ENCODE measurements around the gene CACNA1D.

GRCh38 chr3:53703630-53704362 is 209.4 kb downstream of the CACNA1D start:
- no peak for TF ChIP-seq POLR2AphosphoS5 (IDR thresholded peaks at IDR 0.05; ENCODE audit: low read depth, low read length)
- TF ChIP-seq POLR2A (IDR thresholded peaks at IDR 0.05; ENCODE audit: low read depth, low read length) = no peak
- TF ChIP-seq TAF1 (IDR thresholded peaks at IDR 0.05; ENCODE audit: low read depth, low read length) = no peak
- TF ChIP-seq SPI1 (IDR thresholded peaks at IDR 0.05; ENCODE audit: low read depth, low read length) = no peak
- no peak for TF ChIP-seq PAX5 (IDR thresholded peaks at IDR 0.05; ENCODE audit: insufficient read depth, low read length, severe bottlenecking)
- no peak for TF ChIP-seq POU2F2 (IDR thresholded peaks at IDR 0.05; ENCODE audit: low read depth, low read length)
